Measurements from ENCODE around the gene GPR6. TPM values are rescaled to one million over a fixed set of nuclear protein-coding genes. Genes with fewer than 3 reads are reported as not detected.

GPR6 gene
- total RNA-seq (2022; extraction: Qiagen RNA extraction): not detected in 5 replicates

GRCh38 chr6:109978174-109979032 lies at the start of gene GPR6:
Gene GPR6, plus strand, starts transcription at chr6:109978311. Its CDS starts 802 bp downstream, at chr6:109979113.

Other genes with a start within 250 kb of the GPR6 start
- 8.2 to 11.9 TPM (median 10.5 TPM) in 5 replicates for gene WASF1, start 201.4 kb downstream of the GPR6 start, total RNA-seq (2022; extraction: Qiagen RNA extraction)
- 6.3 to 11.0 TPM (median 8.3 TPM) in 5 replicates for gene CDC40, start 202.1 kb downstream of the GPR6 start, total RNA-seq (2022; extraction: Qiagen RNA extraction)